ENCODE measurements around the gene DEGS2. TPM values are rescaled to one million over a fixed set of nuclear protein-coding genes. Genes with fewer than 3 reads are reported as not detected.

DEGS2 gene
- total RNA-seq, 6 experiments from 2014 or later: 0.09 to 0.55 (median 0.22) TPM

DNA sequence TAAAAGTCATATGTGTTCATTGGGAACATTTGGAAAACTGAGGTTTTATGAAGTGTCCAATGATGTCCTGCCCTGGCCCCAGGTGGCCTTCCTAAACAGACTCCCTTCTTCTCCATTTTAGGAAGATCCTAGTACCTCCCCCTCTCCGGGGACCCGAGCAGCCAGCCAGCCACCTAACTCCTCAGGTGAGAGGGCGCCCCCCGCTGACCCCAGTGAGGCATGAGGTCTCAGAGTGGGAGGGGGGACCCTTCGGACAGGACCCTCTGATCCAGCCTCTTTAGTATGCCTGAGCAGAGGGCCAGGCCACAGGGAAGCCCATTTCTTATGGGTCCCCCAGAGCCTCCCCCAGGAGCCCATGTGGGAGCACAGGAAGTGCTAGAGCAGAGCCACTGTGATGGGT is 23.7 kb downstream of the DEGS2 start:
- peaks cover 2 to 41% (median 17%) of the 10 kb centered on the region in 4 donors for H3K36me3 ChIP-seq
- no peak overlapping the region for H3K4me3 ChIP-seq
- ATAC-seq (no peak), DNase-seq (no peak)
- 100% methylated on average over 1 of the region's 5 CpGs for WGBS (ENCODE audit: insufficient coverage, low coverage, low lambda C conversion rate, missing lambda C conversion rate)
- intact Hi-C loops (cut with DNase I): no loop called here
- H3K27ac ChIP-seq: no peak overlapping the region
- TF ChIP-seq POLR2A (IDR thresholded peaks at IDR 0.05): no peak
- TF ChIP-seq, protein P1, sequence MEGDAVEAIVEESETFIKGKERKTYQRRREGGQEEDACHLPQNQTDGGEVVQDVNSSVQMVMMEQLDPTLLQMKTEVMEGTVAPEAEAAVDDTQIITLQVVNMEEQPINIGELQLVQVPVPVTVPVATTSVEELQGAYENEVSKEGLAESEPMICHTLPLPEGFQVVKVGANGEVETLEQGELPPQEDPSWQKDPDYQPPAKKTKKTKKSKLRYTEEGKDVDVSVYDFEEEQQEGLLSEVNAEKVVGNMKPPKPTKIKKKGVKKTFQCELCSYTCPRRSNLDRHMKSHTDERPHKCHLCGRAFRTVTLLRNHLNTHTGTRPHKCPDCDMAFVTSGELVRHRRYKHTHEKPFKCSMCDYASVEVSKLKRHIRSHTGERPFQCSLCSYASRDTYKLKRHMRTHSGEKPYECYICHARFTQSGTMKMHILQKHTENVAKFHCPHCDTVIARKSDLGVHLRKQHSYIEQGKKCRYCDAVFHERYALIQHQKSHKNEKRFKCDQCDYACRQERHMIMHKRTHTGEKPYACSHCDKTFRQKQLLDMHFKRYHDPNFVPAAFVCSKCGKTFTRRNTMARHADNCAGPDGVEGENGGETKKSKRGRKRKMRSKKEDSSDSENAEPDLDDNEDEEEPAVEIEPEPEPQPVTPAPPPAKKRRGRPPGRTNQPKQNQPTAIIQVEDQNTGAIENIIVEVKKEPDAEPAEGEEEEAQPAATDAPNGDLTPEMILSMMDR (IDR thresholded peaks at IDR 0.05): no peak
- H3K4me1 ChIP-seq: no peaks in the 10 kb centered on the region
- no peaks in the 10 kb centered on the region for H3K27me3 ChIP-seq
- no peaks in the 10 kb centered on the region for H3K9me3 ChIP-seq

DNA sequence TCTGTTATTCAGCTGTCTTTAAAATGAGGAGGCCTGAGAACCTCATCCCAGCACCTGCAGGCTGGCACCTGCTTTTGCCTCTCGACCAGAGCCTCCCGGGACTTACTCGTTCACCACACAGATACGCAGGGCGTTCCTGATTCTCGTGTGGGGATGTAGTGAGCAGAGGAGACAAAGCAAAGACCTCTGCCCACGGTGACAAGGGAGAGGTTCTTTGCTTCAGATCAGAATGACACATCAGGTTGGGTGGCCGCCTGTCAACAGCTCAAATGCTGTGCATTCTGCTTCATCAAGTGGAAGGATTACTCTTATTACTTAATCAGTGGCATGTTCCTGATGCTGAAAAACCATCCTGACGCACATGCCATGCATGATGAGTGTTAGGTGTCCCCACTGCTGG is 24.4 kb downstream of the DEGS2 start:
- no peak overlapping the region for H3K27ac ChIP-seq
- intact Hi-C loops (cut with DNase I): no loop called here
- H3K36me3 ChIP-seq: peaks cover 0 to 46% (median 19%) of the 10 kb centered on the region in 4 donors
- no peaks in the 10 kb centered on the region for H3K4me1 ChIP-seq
- no peaks in the 10 kb centered on the region for H3K27me3 ChIP-seq
- no peak overlapping the region for H3K4me3 ChIP-seq
- H3K9me3 ChIP-seq: no peaks in the 10 kb centered on the region
- DNase-seq (no peak), ATAC-seq (no peak)
- TF ChIP-seq, protein P1 (IDR thresholded peaks at IDR 0.05): no peak
- 94% methylated on average over 5 of the region's 9 CpGs for WGBS (ENCODE audit: insufficient coverage, low coverage, low lambda C conversion rate, missing lambda C conversion rate)

DNA sequence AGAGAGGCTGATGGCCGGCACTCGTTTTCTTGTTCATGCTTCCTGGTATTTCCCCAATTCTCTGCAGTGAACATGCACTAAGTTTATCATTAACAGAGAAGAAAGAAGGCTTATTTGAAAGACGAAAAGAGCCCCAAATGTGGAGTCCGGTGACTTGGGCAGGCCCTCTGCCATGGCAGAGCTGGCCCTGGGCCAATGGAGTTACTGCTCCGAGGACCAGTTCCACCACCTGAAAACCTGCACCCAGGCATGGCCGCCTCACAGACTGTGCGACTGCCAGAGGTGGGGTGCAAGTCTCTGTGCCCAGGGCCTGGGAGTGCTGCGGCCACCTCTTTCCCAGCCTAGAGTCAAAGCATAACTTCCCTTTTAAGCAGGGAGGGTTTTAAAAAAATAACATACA is 24.9 kb downstream of the DEGS2 start:
- Histone ChIP-seq H3K36me3 (peaks cover 0 to 51% (median 20%) of the 10 kb centered on the region in 4 donors), H3K27ac (no peak overlapping the region), H3K4me3 (no peak overlapping the region), H3K9me3 (no peaks in the 10 kb centered on the region), H3K27me3 (no peaks in the 10 kb centered on the region), H3K4me1 (no peaks in the 10 kb centered on the region)
- DNase-seq (no peak), ATAC-seq (peak in 1 of 4 donors; percentile 27)
- WGBS (ENCODE audit: insufficient coverage, low coverage, low lambda C conversion rate, missing lambda C conversion rate): 85% methylated on average over 5 of the region's 8 CpGs
- intact Hi-C loops (cut with DNase I): no loop called here
- no peak for TF ChIP-seq POLR2A (IDR thresholded peaks at IDR 0.05)
- TF ChIP-seq, protein P1 (IDR thresholded peaks at IDR 0.05): no peak

DNA sequence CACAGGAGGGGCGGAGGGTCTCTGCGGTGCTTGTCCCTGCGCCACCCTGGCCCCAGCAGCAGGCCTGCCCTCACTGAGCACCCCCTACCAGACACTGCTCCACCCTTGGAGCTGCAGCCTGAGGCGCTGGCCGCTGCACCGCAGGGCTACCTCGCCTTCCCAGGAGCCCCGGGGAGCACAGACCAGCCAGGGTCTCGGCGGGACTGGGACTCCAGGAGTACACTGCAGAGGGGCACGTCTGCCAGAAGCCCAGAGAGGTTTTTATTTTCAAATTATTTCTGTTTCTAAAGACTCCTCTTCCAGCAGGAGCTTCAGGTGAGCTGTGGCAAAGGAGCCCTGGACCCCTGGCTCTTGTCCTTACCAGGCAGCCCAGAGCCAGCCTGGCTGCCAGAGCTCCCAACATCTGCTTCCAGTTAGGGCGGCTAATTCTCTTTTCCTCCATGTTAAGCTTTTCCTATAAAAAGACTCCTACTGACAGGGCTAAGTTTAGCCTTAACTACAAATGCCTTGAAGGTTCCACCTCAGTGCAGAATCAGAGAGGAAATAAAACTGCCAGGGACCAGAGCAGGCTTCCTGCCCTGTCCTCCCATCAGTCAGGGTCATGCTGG is 26.4 kb downstream of the DEGS2 start:
- Histone ChIP-seq H3K4me1 (no peaks in the 10 kb centered on the region), H3K27me3 (no peaks in the 10 kb centered on the region), H3K27ac (no peak overlapping the region), H3K4me3 (no peak overlapping the region), H3K36me3 (peaks cover 0 to 56% (median 20%) of the 10 kb centered on the region in 4 donors), H3K9me3 (no peaks in the 10 kb centered on the region)
- WGBS (ENCODE audit: insufficient coverage, low coverage, low lambda C conversion rate, missing lambda C conversion rate): 93% methylated on average over 3 of the region's 12 CpGs
- intact Hi-C loops (cut with DNase I): no loop called here
- ATAC-seq (peak in 1 of 4 donors; percentile 5), DNase-seq (no peak)
- no peak for TF ChIP-seq POLR2A (IDR thresholded peaks at IDR 0.05)
- TF ChIP-seq, protein P1 (IDR thresholded peaks at IDR 0.05): no peak

All from right lobe of liver (tissue), 6 donors.